GM18873 (cell line): Measurements from ENCODE around the gene CHRNB1.

Experiments used
- ATAC-seq: cut with Tn5 transposase; IDR thresholded peaks from one replicate; pipeline ENCODE4 v1.9.1; 2021; ENCODE audit warnings: mild to moderate bottlenecking, moderate library complexity, moderate number of reproducible peaks; ENCODE audit not compliant: unreplicated experiment, low FRiP score

The CHRNB1 gene

DNA sequence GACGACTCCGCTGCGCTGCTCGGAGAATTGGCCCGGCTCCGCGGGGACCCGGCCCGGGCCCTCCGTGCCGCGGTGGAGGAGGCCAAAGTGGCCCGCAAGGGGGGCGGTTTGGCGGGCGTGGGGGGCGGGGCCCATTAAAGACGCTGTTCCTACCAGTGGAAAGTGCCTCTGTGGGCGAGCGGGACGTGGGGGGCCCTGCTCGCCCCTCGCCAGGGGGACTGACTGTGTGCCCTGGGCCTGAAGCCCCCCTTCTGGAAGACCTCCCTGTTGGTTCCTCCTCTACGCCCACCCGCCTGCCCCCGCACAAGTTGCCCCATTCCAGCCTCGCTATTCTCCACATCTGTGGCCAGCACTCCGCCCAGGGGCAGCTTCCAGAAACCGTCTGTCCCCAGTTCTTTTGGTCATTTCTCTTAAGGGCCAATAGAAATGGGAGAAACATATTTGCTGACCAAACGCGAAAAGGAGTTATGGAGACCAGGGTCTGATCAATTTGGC is 7.4 kb upstream of the CHRNB1 start:
- no peak for ATAC-seq

DNA sequence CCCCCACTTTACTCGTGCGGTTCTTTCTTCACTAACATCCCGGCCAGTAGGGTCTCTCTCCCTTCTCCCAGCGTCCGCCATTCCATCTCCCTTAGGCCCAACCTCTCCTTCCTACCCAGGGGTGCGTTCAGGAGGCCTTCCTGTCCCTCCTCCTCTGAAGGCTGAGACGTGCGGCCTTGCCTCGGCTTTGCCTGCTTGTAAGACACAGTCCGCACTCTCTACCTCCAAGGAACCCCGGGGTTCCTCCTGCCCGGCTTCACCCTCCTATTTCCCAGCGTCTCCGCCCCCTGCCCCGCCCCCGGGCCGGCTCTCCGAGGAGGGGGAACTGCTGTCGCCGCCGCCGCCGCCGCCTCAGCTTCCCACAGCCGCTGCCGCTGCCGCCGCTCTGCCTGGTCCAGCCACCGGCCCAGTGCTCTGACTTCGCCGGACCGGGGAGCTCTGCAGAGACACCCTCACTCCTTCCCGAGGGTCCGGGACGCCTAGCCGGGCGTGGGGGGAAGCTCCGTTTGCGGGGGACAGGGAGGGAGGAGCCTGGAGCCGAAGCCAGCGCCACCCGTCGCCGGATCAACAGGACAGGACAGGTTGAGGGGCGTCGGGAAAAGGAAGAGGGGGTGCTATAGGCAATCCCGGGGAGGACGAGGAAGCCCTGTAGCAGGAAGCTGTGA is 6.8 kb upstream of the CHRNB1 start:
- no peak for ATAC-seq

DNA sequence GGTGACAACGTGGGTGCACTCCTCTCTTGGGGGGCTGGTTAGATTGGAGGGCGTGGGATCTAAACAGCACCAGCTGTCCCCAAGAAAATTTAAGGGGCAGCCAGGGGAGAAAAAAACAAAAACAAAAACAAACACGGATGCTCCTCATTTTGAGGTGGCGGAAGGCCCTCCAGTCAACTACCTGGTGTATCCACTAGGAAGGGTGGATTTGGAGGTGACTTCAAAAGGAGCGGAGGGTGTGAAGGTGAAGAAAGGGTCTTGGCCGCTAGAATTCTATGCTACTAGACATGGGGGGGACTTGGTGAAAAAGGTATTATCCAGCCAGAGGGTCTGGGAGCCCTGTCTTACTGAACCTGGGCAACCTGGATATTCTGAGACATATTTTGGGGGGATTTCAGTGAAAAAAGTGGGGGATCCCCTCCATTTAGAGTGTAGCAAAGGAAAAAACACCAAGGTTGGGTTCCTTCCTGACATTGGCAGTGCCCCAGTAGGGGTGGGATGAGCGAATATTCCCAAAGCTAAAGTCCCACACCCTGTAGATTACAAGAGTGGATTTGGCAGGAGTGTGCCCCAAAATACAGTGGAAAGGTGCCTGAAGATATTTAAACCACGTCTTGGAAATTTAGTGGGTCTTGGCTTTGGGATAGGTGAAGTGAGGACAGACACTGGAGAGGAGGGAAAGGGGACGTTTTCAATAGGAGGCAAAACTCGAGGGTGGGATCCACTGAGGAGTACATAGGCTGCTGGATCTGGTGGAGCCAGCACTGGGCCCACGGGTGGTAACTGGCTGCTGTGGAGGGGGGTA is 6.0 kb upstream of the CHRNB1 start:
- ATAC-seq: no peak

DNA sequence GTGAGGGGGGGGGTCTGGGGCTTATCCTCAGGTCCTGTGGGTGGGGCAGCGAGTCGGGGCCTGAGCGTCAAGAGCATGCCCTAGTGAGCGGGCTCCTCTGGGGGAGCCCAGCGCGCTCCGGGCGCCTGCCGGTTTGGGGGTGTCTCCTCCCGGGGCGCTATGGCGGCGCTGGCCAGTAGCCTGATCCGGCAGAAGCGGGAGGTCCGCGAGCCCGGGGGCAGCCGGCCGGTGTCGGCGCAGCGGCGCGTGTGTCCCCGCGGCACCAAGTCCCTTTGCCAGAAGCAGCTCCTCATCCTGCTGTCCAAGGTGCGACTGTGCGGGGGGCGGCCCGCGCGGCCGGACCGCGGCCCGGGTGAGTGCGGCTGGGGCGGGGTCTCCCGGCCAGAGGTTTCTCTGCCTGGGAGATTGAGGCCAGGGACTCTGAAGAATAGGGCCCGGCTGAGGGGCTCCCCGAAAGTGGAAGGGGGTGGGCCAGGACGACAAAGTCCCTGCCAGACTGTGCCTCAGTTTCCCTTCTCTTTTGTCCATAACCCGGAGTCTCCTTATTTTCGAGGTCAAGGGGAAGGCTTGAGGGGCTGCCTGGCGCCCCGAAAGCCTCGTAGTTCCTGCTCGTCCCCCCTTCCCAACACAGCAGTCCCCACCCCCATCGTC is 5.3 kb upstream of the CHRNB1 start, which contains the start of gene FGF11:
TSS of gene FGF11 (plus strand) at position 51 of the 651 bp plus-strand sequence. CDS start at position 160, 109 bp downstream.
- no peak for ATAC-seq

DNA sequence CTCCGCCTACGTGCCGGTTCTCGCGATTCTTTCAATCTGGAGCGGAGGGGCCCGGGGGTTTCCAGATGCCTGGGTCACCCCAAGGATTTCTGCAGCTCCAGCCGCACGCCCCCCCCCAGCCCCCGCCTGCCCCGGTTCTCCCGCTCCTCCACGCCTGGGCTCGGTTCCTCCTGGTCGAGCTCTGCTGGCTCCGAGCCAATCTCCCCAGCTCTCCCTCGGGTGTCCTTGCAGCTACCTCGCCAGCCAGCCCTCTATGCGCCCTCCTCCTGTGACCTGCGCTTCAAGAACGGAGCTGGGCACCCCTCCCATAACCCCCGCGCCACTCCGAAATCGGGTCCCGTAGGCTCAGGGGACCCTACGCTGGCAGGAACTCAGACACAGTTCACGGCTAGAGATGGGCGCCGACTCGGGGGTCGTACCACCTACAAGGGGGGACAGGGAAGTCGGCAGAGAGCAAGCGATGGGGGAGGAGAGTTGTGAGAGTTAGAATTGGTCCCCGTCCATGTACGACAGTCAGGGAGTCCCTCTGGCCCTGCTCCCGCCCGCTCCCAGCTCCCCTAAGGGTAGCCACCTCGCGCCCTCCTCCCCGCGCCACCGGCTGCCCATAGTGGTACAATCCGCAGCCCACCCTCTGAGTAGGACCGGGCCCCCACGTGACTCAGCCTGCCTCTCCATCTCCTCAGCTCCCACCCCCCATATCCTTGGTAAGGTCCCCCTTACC is 4.6 kb upstream of the CHRNB1 start:
- no peak for ATAC-seq

DNA sequence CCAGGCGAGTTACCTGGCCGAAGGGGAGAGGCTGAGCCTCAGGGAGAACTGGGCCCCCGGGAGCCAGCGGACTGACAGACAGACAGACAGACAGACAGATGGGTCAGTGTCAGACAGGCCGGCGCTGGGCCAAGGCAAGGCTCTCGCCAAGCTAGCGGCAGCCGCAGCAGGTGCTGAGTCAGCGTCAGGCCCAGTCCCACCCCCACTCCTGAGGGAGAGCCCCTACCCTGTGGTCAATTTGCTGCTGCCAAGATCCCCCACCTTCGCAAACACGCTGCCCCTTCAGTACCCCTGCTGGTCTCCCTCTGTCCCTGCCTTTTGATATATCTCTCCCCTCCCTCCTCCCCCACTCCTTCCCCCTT is 4.0 kb upstream of the CHRNB1 start:
- no peak for ATAC-seq

DNA sequence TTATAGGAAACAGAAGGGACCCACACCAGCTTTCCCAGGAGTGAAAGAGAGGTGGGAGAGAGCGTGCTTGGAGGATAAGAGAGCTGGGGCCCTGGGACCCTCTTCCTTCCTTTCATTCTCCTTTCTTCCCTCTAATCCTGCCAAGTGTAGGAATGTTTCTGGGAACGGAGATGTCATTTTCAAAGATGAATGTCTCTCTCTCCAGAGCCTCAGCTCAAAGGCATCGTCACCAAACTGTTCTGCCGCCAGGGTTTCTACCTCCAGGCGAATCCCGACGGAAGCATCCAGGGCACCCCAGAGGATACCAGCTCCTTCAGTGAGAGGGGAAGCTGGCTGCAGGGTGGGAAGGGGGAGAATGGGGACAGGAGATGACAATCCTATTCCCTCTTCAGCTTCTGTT is 3.6 kb upstream of the CHRNB1 start:
- ATAC-seq: no peak

DNA sequence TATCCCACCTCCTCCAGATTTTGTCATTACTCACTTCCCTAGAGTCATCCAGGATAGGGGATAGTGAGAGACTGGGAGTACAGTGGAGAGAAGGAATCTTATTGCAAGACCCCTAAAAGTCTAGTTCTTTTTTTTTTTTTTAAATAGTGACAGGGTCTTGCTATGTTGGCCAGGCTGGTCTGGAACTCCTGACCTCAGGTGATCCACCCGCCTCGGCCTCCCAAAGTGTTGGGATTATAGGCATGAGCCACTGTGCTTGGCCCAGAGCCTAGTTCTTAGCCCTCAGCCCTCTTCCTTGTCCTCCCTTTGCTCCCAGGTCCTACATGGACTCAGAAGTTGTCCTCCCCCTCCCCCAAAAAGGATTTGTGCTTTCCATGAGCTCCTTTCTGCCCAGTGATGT is 2.7 kb upstream of the CHRNB1 start:
- ATAC-seq: no peak

DNA sequence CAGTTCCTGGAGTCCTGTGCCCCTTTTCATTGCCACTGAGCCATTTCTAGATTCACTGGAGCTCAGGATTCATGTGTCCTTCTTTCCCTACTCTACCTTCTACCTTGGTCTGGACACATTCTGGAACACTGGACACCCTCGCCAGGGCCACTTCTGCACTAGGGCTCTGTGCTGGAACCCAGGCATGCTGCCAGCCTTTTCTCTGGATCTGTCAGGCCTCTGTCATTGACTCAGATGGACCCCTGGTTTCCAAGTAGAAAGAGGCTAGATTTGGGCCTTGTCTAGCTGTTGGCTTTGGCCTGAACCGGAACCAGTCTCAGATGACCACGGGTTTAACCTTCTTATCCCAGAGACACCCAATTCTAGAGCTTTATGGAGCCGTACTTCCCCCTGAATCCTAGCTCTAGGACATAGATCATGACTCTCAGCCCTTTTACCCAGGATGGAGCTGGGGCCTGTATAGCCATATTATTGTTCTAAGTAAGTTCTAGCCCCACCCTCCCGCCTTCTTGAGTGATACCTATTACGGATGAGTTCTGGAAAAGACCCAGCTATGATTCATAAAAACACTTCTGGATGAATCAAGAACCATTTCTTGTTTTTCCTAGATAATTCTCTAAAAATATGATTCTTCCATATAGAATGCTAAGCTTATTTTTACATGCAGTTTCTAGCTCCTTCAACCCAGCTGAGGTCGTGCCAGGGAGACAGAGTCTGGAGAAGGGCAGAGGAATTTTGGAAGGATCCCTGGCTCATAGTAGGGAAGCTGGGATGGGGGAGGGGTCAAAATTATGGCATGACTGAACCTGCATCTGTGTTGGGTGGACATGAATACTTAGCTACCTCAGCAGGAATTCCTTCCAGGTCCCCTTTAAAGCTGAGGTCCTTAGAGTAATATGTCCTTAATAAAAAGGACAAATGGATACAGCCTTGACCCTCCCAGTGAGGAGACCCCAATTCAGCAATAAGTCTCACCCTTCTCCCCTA is 1.1 kb upstream of the CHRNB1 start:
- no peak for ATAC-seq

DNA sequence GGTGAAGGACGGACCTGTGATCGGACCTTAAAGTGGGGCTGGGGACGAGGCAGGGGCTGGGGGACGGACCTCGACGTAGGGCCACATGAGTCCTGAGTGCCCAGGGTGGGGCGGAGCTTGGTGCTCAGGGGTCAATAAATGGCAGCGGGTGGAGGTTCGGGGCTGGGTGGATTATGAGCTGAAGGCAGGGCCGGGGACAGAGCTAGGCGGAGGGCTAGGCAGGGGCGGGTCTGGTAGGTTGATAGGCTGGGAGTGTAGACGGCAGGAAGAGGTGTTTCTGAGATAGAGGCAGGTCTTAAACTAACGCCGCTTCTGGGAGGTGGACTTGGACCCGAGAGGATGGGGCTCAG is 733 bp downstream of the CHRNB1 start:
- no peak for ATAC-seq

DNA sequence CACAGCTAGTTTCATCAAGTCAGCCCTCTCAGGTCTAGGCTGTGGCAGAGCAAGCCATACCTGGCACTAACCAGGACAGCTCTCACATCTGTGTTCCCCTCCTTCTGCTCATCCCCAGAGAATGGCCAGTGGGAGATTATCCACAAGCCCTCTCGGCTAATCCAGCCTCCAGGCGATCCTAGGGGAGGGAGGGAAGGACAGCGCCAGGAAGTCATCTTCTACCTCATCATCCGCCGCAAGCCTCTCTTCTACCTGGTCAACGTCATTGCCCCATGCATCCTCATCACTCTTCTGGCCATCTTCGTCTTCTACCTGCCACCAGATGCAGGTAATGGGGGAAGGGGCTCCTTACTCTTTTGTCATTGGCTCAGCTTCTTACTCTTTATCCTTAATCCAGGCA is 3.6 kb downstream of the CHRNB1 start:
- ATAC-seq: no peak

DNA sequence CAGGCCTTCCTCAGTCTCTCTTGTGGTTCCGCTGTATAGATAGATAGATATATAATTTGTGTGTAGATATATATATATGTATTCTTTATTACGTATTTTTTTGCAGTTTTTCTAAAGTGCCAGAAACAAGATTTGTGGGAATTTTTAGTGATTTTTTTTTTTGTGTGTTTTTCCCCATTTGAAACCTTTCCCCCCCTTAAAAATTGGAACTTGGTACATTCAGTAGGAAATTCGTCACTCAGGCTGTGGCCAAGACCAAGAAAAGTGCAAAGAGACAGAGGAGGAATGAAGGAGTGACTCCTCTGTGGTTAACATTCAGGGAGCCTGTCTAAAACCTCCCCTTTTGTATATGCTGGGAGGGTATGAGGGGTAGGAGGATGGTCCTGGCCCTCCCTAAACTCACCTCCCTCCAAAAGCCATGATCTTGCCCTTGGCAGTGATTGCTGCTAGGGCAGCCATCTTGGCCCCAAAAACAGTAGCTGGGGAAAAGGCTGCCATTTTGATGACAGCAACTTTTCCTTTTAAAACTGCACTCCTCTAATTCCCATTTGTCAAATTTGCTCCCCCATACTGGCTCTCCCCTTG is 15.2 kb downstream of the CHRNB1 start:
- ATAC-seq: no peak

DNA sequence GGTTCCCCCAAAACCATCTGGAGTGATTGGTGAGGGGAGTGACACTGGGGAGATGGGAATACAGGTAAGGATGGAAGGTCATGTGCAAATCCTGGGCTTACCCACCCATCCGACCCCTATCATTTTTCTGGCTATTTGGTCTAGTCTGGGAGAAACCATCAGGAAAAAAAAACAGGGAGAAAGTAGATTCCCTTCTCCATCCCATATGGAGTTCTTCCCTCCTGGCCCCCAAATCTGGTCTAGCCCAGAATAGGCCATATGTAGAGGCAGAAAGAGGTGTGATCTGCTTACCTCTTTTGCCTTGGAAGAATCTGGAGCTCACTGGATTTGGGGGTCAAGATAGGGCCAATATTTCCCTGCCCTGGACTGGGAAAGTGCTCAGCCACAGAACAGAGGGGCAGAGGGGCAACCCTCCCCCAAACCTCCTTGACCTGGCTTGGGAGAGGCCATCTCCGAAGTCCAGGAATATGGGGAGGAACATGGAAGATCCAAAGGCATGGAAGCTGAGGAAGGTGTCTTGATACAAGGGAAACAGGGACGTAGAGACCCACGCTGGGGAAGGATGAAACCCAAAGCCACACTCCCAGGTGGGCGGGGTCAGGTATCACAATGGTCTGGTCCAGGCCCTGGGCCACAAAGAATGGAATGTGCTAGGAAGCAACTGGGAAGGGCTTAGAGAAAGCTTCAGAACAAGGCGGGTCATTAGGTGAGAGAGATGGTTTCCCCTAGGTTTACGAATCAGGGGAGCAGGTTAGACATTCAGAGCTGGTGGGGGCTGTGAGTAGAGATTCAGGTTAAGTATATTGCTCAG is 16.2 kb downstream of the CHRNB1 start:
- no peak for ATAC-seq

DNA sequence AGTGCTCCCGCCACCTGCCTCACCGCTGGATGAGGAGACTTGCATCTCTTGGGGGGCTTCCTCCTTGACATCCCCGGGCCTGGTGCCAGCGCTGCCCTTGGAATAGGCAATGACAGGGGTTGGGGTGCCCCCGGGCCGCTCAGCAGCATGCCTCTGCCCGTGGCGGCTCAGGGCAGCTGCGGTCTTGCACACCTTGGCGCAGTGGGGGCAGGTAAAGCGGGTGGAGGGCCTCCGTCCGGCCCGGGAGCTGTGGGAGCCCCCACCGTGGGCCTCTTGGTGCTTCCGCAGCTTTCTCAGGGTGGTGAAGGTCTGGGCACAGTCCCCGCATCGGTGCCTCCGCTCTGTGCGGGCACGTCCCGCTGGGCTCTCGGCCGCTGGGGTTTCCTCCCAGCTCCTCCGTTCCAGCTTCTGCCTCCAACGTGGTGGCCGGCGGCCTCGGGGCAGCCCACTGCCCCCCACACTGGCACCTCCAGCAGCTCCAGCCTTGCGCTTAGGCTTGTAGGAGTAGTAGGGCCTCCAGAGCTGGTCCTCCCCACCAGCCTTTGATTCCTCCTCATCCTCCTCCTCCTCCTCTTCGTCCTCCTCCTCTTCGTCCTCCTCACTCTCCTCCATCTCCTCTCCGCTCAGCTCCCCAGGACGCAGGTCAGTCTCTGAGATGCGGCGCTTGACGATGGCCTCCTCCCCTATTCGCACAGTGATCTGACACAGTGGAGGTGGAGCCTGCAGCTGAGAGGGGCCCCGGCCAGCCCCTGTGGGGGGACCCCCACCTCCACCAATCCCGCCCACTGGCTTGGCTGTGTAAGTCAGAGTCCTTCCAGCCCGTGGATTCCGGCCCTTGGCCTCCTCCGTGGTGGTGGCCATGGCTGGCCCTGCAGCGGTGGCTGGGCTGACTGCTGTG is 17.9 kb downstream of the CHRNB1 start:
- ATAC-seq: no peak

DNA sequence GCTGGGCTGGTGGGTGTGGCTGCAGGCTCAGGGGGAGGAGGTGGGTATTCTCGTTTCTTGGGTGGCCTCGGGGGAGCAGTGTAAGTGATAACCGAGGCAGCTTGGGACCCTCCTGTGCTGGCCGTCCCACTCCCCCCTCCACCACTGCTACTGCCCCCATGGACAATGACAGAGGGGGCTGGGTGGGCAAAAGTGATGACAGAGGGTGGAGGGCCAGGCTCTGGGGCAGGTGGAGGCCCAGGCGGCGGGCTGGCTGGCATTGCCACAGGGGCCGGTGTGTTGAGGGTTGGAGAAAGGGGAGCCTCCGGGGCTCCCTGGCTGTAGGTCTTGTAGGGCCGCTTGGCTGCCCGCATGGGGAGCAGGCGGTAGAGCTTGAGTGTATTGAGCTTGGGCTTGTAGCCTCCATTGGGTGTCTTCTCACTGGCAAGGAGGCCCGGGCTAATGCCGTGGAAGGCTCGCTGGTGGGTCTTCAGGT is 18.5 kb downstream of the CHRNB1 start:
- no peak for ATAC-seq

DNA sequence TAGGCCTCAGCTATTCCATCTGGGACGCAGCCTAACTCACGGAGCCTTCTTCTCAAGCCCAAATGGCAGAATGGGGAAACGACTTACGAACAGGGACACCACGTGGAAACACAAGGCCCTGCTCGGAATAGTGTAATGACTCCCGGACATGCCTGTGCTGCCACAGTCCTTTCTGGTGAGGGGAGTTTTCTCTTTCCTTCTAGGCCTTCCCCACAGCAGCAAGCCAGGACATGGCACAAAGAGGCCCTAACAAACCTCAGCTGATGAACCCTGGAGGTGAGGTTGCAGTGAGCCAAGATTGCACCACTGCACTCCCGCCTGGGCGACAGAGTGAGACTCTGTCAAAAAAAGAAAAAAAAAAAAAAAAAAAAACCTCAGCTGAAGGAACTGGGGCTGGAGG is 19.2 kb downstream of the CHRNB1 start:
- ATAC-seq: no peak

DNA sequence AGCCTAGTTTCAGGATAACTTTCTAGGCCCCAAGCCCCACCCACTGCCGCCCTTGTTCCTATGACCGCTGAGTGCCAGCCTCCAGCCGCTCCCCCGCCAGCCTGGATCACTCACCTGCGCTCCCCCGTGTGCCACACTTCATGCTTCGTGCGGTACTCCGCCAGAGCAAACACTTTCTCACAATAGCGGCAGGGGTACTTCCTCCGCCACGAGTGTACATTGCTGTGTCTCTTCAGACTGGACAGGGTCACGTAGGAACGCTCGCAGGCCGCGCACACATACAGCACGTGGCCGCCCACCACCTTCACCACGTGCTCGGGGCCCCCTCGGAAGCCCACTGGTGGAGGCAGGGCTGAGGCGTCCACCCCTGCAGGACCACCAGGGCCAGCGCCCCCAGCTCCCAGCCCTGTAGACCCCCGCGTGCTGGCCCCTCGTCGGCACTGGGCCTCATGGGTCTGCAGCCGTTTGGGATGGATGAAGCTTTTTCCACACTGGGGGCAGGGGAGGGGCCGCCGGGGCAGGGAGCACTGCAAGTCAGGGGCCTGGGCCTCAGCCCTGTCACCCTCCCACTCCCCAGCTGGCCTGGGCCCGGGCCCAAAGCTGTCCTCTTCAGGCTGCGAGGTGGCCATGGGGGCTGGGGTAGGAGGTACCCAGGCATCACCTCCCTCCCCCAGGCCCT is 20.9 kb downstream of the CHRNB1 start:
- no peak for ATAC-seq
